Globus pallidus (tissue), 1 donor: ENCODE measurements around the gene HLA-DMA.

Source experiments
- DNase-seq: peaks from one replicate; pipeline ENCODE4 v3.0.0-alpha.2; 2015; ENCODE audit warnings: low spot score

Gene HLA-DMA

GRCh38 chr6:32952817-32953739, at the start of gene HLA-DMA:
TSS of gene HLA-DMA (minus strand) at chr6:32953097. CDS start at chr6:32953036, 61 bp downstream.
- peak; percentile 89 for DNase-seq

- DNase-seq, result no peak
These were observed 48.8 kb upstream of the HLA-DMA start for GRCh38 chr6:33001685-33002084.

GRCh38 chr6:33000055-33000454, 47.2 kb upstream of the HLA-DMA start:
- DNase-seq, result no peak

DNA sequence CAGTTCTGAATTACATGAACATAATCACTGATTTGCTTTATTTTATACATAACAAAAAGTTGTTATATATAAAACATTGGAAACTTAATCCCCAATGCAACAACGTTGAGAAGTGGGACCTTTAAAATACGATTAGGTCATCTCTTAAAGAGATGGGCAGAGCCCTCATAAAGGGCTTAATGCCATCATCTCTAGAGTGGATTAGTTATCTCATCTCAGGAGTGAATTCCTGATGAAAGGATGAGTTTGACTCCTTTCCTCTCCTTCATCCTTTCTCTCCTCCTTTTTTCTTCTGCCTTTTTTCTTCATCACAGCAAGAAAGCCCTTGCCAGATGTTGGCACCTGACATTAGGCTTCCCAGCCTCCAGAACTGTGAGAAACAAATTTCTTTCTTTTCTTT, 42.6 kb upstream of the HLA-DMA start:
- no peak for DNase-seq

- no peak for DNase-seq
These were observed 40.6 kb upstream of the HLA-DMA start for GRCh38 chr6:32993363-32993973.

DNA sequence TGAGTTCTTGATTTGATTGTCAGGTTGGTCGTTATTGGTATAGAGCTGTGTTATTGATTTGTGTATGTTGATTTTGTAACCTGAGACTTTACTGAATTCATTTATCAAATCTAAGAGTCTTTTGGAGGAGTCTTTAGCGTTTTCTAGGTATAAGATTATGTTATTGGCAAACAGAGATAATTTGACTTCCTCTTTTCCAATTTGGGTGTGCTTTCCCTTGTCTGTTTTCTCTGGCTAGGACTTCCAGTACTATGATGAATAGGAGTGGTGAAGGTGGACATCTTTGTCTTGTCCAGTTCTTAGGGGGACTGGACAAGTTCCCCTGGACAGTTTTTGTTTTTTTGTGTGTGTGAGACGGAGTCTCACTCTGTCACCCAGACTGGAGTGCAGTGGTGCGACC, 39.1 kb upstream of the HLA-DMA start:
- no peak for DNase-seq

DNA sequence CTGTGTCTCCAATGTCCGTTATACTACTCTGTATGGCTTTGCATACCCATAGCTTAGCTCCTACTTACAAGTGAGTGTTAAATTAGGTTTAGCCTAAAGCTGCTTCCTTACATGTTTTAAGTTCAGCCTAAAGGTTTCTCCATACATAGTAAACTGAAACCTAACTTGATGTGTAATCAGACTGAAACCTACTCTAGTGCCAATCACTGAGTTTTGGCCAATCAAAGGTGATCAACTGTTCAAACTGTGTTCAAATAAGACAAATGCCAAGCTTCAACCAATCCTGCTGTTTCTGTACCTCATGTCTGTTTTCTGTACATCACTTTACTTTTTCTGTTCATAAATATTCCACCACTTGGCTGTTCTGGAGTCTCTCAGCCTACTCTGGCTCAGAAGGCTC, 36.5 kb upstream of the HLA-DMA start:
- DNase-seq, result no peak

GRCh38 chr6:32984622-32985389, 31.9 kb upstream of the HLA-DMA start:
- DNase-seq, result peak; percentile 84

GRCh38 chr6:32983964-32984621, 31.2 kb upstream of the HLA-DMA start:
- no peak for DNase-seq

- DNase-seq, result no peak
These were observed 30.6 kb upstream of the HLA-DMA start for GRCh38 chr6:32983493-32983848.

GRCh38 chr6:32982702-32983492, 30.0 kb upstream of the HLA-DMA start:
- DNase-seq, result no peak

- DNase-seq, result no peak
These were observed 29.3 kb upstream of the HLA-DMA start for GRCh38 chr6:32982084-32982701.

DNA sequence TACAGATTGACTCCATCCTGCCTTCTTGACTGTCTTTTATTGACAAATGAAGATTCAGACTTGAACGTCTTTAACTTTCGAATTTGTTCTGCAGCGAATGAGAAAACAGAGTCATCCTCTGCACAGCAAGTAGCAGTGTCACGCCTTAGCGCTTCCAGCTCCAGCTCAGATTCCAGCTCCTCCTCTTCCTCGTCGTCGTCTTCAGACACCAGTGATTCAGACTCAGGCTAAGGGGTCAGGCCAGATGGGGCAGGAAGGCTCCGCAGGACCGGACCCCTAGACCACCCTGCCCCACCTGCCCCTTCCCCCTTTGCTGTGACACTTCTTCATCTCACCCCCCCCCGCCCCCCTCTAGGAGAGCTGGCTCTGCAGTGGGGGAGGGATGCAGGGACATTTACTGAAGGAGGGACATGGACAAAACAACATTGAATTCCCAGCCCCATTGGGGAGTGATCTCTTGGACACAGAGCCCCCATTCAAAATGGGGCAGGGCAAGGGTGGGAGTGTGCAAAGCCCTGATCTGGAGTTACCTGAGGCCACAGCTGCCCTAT, 27.7 kb upstream of the HLA-DMA start:
- DNase-seq, result no peak

DNA sequence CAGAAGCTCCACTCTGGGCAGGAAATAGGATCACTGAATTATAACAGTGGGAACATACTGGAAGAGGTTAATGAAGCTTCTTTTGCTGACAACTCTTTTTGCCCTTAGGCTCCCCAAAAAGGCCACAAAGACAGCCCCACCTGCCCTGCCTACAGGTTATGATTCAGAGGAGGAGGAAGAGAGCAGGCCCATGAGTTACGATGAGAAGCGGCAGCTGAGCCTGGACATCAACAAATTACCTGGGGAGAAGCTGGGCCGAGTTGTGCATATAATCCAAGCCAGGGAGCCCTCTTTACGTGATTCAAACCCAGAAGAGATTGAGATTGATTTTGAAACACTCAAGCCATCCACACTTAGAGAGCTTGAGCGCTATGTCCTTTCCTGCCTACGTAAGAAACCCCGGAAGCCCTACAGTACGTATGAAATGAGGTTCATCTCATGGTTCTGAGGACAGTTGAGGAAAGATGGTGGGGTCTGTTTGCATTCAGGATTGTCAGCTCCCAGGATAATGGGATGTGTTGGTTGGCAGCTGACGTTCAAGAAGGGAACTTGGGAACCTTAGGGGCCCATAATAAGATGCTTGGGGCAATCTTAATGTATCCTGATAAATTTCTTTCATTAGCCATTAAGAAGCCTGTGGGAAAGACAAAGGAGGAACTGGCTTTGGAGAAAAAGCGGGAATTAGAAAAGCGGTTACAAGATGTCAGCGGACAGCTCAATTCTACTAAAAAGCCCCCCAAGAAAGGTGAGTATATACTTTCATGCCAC, 27.0 kb upstream of the HLA-DMA start:
- no peak for DNase-seq

GRCh38 chr6:32977953-32978324, 25.0 kb upstream of the HLA-DMA start:
- DNase-seq, result no peak

DNA sequence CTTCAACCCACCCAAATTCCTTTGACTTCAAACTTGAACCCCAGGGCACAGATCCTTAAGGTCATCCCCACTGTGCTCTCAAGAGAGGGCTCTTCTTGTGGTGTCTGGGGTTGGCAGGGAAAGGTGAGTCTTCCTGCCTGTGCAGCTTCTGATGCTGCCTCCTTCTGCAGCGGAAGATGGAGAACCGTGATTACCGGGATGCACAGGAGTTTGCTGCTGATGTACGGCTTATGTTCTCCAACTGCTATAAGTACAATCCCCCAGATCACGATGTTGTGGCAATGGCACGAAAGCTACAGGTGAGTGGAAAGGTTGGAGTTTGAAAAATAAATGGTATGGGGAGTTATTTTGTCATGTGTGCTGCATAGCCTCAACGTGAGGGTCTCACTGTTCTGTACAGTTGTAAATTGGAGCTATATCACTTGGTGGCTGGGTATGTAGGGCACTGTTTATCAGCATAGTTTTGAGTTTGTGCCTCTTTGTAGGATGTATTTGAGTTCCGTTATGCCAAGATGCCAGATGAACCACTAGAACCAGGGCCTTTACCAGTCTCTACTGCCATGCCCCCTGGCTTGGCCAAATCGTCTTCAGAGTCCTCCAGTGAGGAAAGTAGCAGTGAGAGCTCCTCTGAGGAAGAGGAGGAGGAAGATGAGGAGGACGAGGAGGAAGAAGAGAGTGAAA, 24.5 kb upstream of the HLA-DMA start:
- no peak for DNase-seq

DNA sequence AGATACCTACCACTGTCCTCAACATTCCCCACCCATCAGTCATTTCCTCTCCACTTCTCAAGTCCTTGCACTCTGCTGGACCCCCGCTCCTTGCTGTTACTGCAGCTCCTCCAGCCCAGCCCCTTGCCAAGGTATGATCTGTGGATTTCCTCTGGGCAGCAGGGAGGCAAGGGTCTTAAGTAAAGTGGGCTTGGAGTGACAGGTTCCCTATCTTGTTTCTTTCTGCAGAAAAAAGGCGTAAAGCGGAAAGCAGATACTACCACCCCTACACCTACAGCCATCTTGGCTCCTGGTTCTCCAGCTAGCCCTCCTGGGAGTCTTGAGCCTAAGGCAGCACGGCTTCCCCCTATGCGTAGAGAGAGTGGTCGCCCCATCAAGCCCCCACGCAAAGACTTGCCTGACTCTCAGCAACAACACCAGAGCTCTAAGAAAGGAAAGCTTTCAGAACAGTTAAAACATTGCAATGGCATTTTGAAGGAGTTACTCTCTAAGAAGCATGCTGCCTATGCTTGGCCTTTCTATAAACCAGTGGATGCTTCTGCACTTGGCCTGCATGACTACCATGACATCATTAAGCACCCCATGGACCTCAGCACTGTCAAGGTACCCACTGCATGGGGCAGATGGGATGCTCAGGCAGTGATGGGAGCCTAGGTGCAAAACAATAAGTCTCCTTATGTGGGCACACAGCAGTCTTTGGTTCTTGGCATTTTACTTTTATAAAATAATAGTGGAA, 23.6 kb upstream of the HLA-DMA start:
- DNase-seq, result no peak

GRCh38 chr6:32975886-32976285, 23.0 kb upstream of the HLA-DMA start:
- DNase-seq, result no peak
